Suppressor macrophage treated with lipopolysaccharide for 4 hours (primary cell): ENCODE measurements around the gene KRT76.

Experiments
- DNase-seq: peaks from one replicate; pipeline ENCODE4 v3.0.0-alpha.2; 2020

KRT76 gene

DNA sequence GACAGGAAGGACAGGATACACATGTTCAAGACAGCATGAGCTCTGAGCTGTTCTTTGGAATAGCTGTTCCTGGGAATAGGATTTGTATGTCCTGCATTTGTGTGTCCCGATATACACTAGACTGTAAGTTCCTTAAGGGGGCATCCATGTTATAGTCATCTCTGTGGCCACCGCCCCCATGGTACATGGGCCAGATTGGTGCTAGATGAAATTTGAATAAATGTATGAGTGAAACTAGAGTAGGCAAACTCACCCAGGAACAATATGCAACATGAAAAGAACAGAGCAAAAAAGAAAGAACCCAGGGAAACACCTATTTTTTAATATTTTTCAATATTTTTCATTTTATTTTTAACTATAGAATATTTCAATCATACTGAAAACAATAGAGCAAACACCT is 48.8 kb downstream of the KRT76 start:
- no peak for DNase-seq

DNA sequence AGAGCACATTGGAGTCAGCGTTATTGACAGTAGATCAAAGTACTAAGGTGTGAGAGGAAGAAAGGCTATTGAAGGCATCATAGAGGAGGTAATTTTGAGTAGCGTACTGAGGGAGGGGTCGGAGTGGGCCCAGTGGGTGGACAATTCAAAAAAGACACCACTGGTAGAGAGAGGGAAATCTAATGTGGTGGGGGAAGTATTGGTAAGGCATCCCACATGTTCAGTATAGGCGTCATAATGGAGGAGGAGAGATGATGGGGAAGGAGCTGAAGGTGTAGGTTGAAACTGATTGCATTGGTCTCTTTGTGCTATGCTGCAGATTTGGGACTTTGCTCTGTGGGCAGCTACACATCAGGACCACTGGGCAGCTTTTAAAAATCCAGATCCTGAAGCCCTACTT is 50.1 kb downstream of the KRT76 start:
- DNase-seq, result no peak

DNA sequence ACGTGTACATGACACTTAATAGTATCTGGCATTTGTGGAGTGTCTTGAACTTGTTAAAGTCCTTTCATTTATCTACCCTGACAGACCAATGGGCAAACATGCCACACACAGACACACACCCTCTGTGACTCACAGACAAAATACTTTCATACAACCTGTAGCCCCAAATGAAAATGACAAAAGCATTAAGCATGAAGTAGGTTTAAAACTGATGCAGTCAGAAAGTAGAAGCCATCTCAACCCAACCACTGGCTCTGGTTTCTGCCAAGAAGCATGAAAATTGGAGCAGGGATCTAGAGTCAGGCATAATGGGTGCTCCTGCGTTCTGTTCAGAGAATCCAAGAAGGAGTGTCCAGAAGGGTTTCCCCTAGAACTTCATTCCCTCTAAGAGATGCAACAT is 50.7 kb downstream of the KRT76 start:
- no peak for DNase-seq

DNA sequence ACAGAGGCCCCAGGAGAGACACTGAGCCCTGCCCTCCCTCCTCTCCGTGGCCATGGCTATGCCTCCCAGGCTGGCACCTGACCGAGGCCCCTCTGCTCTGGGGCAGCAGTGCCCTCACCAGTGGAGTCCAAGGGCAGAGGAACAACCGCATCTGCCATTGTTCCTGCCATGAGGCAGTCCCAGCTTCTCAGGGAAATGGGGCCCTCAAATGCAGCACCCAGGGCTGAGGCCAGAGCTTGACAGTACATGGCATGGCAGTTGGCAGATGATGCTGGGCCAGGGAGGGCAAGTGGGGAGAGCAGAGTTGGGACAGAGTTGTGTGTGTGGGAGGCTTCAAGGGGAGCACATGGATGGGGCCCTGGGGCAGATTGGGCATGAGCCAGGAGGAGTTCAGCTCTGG is 52.8 kb downstream of the KRT76 start:
- DNase-seq, result no peak

DNA sequence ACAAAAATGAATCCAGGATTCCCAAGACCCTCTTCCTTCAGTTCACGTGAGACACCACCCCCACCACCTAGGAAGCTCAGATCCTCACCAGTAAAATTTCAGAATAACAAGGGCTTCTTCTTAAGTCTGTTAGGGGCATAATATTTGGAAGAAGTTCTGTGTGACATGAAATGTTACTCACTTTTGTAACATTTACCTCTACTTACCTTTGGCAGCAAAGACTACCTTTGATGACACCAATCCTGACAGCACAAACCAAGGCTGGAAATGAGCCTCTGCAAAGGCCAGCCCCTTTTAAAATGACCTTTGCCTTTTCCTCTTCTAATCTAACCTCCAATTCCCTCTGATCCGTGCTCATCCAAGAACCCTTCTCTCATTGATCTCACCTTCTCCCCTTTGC is 54.5 kb downstream of the KRT76 start:
- DNase-seq, result no peak

DNA sequence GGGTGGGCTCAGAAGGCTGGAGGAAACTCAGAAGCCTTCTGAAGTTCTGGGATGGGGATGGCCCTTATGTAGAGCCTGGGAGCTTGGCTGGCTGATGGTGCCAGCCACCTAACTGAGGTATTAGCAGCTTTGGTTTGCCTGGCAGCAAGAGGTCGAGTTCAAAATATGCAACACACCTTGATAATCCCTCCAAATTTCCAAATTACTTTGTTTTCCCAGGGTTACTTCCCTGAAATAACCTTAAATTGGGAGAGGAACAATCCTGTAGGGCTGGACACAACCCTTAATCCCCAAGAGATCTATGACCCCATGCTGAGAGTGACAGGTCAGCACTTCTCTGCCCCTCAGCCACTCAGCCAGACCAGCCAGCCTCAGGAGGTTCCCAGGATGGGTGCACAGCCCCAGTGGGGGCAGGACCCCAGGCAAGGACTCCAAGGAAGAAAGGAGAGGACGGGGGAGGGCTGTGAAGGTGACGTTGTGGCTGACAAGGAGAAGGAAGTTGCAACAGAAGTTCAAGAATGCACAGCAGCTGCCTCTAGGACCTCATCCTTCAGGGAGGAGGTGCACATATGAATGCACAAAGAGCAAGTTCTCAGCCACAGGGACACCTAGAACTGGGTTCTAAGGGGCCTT is 55.2 kb downstream of the KRT76 start:
- DNase-seq, result no peak

DNA sequence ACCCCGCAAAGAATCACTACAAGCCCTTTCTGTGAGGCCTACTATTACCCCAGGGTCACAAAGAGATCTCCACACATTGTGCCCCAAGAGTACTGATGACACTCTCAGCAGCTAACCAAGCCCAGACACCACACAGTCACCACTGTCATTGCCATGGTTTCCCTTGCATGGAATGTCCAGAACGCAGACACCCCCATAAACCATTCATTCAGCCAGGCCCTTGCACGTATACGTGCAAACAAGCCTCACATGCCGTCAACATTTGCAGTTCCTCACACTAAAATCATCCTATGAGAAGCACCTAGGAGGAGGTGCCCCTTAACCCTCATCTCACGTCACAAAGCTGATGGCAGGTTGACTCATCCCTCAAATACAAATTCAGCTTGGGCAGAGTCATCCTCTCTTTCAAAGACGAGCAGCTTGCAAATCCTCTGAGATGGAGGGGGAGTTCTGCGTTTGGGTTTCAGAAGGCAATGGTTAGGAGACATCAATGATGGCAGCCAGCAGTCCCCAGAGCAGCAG is 56.7 kb downstream of the KRT76 start:
- DNase-seq, result no peak
